Epidermal melanocyte (primary cell): ENCODE data around the gene RABL2B.
A peak's percentile ranks its signal among the peaks of the same experiment; 100 is the strongest.
"Not testable (repeated sequence)": the region's sequence is repeated elsewhere in the genome, so short reads cannot be mapped to it uniquely, and the experiment has no call there.

Experiments used
- DNase-seq: peaks from one replicate; pipeline ENCODE4 v3.0.0; 2011; ENCODE audit warnings: low spot score; ENCODE audit not compliant: insufficient read length

RABL2B gene

GRCh38 chr22:50783033-50783879 lies at the start of gene RABL2B:
Gene RABL2B, minus strand, starts transcription at chr22:50783636. Its CDS starts 1,342 bp downstream, at chr22:50782294.
- peak; percentile 76 for DNase-seq

- DNase-seq, result not testable (repeated sequence)
These were observed 3.5 kb upstream of the RABL2B start for GRCh38 chr22:50786936-50787335.

GRCh38 chr22:50785289-50785688 lies 1.9 kb upstream of the RABL2B start:
- DNase-seq, result not testable (repeated sequence)

- DNase-seq, result not testable (repeated sequence)
These were observed 442 bp upstream of the RABL2B start for GRCh38 chr22:50783880-50784276.

GRCh38 chr22:50782253-50782652 lies 1.2 kb downstream of the RABL2B start:
- DNase-seq, result not testable (repeated sequence)

- not testable (repeated sequence) for DNase-seq
These were observed 3.2 kb downstream of the RABL2B start for GRCh38 chr22:50780244-50780643.

- DNase-seq, result not testable (repeated sequence)
These were observed 5.8 kb downstream of the RABL2B start for GRCh38 chr22:50777631-50778030.

- DNase-seq, result not testable (repeated sequence)
These were observed 8.3 kb downstream of the RABL2B start for GRCh38 chr22:50775132-50775531.

- not testable (repeated sequence) for DNase-seq
These were observed 19.1 kb downstream of the RABL2B start for GRCh38 chr22:50764288-50764687.

- DNase-seq, result not testable (repeated sequence)
These were observed 21.6 kb downstream of the RABL2B start for GRCh38 chr22:50761829-50762228.

- not testable (repeated sequence) for DNase-seq
These were observed 23.7 kb downstream of the RABL2B start for GRCh38 chr22:50759597-50760341.

GRCh38 chr22:50756949-50757491 lies 26.4 kb downstream of the RABL2B start:
- DNase-seq, result not testable (repeated sequence)

- not testable (repeated sequence) for DNase-seq
These were observed 27.0 kb downstream of the RABL2B start for GRCh38 chr22:50756406-50756805.

- DNase-seq, result not testable (repeated sequence)
These were observed 28.2 kb downstream of the RABL2B start for GRCh38 chr22:50755251-50755650.

GRCh38 chr22:50749302-50750074 lies 33.9 kb downstream of the RABL2B start:
- DNase-seq, result not testable (repeated sequence)

- DNase-seq, result not testable (repeated sequence)
These were observed 34.8 kb downstream of the RABL2B start for GRCh38 chr22:50748630-50749029.

GRCh38 chr22:50747521-50747920 lies 35.9 kb downstream of the RABL2B start:
- DNase-seq, result not testable (repeated sequence)

- DNase-seq, result not testable (repeated sequence)
These were observed 39.0 kb downstream of the RABL2B start for GRCh38 chr22:50744424-50744823.

GRCh38 chr22:50740714-50741113 lies 42.7 kb downstream of the RABL2B start:
- not testable (repeated sequence) for DNase-seq

- no peak for DNase-seq
These were observed 43.5 kb downstream of the RABL2B start for GRCh38 chr22:50739894-50740293.

- no peak for DNase-seq
These were observed 44.2 kb downstream of the RABL2B start for GRCh38 chr22:50739279-50739691.
